GM18909 (cell line): Measurements from ENCODE around the gene HCK.
"Not testable (repeated sequence)": the region's sequence is repeated elsewhere in the genome, so short reads cannot be mapped to it uniquely, and the experiment has no call there.

Experiments
- ATAC-seq: cut with Tn5 transposase; IDR thresholded peaks from one replicate; pipeline ENCODE4 v1.9.1; 2021; ENCODE audit warnings: mild to moderate bottlenecking; ENCODE audit not compliant: unreplicated experiment, poor library complexity

The HCK gene

GRCh38 chr20:32028647-32029372 lies 23.2 kb upstream of the HCK start:
- ATAC-seq, result no peak

- no peak for ATAC-seq
Observed at GRCh38 chr20:32029561-32029960, 22.5 kb upstream of the HCK start.

- no peak for ATAC-seq
Observed at GRCh38 chr20:32031007-32031958, 20.8 kb upstream of the HCK start.

- no peak for ATAC-seq
Observed at GRCh38 chr20:32033316-32033715, 18.7 kb upstream of the HCK start.

- ATAC-seq, result not testable (repeated sequence)
Observed at GRCh38 chr20:32033721-32034120, 18.3 kb upstream of the HCK start.

- no peak for ATAC-seq
Observed at GRCh38 chr20:32034581-32035425, 17.2 kb upstream of the HCK start.

GRCh38 chr20:32035426-32035779 lies 16.6 kb upstream of the HCK start:
- no peak for ATAC-seq

- no peak for ATAC-seq
Observed at GRCh38 chr20:32036252-32036651, 15.8 kb upstream of the HCK start.

GRCh38 chr20:32036716-32037485 lies 15.1 kb upstream of the HCK start:
- ATAC-seq, result no peak

GRCh38 chr20:32037929-32038328 lies 14.1 kb upstream of the HCK start:
- no peak for ATAC-seq

- no peak for ATAC-seq
Observed at GRCh38 chr20:32040142-32040953, 11.7 kb upstream of the HCK start.

GRCh38 chr20:32045999-32046398 lies 6.0 kb upstream of the HCK start:
- no peak for ATAC-seq

- ATAC-seq, result no peak
Observed at GRCh38 chr20:32050324-32050841, 1.7 kb upstream of the HCK start.

GRCh38 chr20:32050851-32051556 lies 1.0 kb upstream of the HCK start:
- no peak for ATAC-seq

GRCh38 chr20:32051720-32052089 lies 337 bp upstream of the HCK start:
- no peak for ATAC-seq

- ATAC-seq, result no peak
Observed at GRCh38 chr20:32052778-32053362, 828 bp downstream of the HCK start.

GRCh38 chr20:32053648-32054047 lies 1.6 kb downstream of the HCK start:
- ATAC-seq, result no peak
